B cell (primary cell): ENCODE data around the gene MAP4K5.

Experiments used
- EZH2 ChIP-seq: IDR thresholded peaks from 2 replicates; pipeline ENCODE4 v1.6.1; 2012; ENCODE audit warnings: borderline replicate concordance, low read depth, mild to moderate bottlenecking, moderate library complexity, low read length; ENCODE audit not compliant: insufficient read depth, poor library complexity, severe bottlenecking
- TF ChIP-seq, protein P1 (sequence below): fragments of 200-600 bp; IDR thresholded peaks from one replicate; pipeline ENCODE4 v1.8.0; 2022; ENCODE audit warnings: antibody characterized with exemption, mild to moderate bottlenecking

DNA sequence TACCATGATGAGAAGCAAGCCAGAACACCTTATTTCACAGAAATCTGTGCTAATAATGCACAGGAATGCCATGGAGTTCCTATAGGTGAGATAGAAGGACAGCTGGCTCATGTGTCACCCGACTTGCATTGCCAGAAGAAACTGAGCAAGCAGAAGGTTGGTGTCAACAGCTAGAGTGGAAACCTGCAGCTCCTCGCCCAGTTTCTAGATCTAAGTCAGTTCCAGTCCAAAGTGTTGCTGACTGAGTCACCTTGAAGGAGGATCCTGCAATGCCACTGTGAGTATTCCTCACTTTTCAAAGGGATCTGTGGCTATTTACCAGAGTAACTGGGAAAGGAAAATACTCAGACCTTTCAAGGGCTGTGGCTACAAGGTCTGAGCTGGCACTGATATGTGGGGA is 152.8 kb downstream of the MAP4K5 start:
- TF ChIP-seq, protein P1, sequence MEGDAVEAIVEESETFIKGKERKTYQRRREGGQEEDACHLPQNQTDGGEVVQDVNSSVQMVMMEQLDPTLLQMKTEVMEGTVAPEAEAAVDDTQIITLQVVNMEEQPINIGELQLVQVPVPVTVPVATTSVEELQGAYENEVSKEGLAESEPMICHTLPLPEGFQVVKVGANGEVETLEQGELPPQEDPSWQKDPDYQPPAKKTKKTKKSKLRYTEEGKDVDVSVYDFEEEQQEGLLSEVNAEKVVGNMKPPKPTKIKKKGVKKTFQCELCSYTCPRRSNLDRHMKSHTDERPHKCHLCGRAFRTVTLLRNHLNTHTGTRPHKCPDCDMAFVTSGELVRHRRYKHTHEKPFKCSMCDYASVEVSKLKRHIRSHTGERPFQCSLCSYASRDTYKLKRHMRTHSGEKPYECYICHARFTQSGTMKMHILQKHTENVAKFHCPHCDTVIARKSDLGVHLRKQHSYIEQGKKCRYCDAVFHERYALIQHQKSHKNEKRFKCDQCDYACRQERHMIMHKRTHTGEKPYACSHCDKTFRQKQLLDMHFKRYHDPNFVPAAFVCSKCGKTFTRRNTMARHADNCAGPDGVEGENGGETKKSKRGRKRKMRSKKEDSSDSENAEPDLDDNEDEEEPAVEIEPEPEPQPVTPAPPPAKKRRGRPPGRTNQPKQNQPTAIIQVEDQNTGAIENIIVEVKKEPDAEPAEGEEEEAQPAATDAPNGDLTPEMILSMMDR = no peak
- no peak for TF ChIP-seq EZH2
